H1 (cell line): ENCODE measurements around the gene FHOD1. TPM values are rescaled to one million over a fixed set of nuclear protein-coding genes. Genes with fewer than 3 reads are reported as not detected.

Experiments used
- CTCF ChIA-PET: fragments of 300-600 bp; sonication (Branson Sonifier 250); formaldehyde crosslinking; loops from one replicate; lab custom pipeline; 2021; ENCODE audit not compliant: partially characterized antibody; lab: Charles Lee
- POLR2A ChIA-PET: fragments of 300-600 bp; sonication (Branson Sonifier 250); formaldehyde crosslinking; loops from one replicate; lab custom pipeline; 2021; ENCODE audit warnings: inconsistent platforms; ENCODE audit not compliant: partially characterized antibody; lab: Charles Lee
- DNase-seq, 2 experiments: peaks; one replicate each; pipeline versions ENCODE4 v3.0.0 to v3.0.0-alpha.2; 2010 to 2022; ENCODE audit warnings: low spot score in 2 of 2, low read depth in 1 of 2, mixed read lengths in 1 of 2
- FAIRE-seq: peaks from 2 replicates; lab custom pipeline; 2011; peaks lifted over from hg19 to GRCh38; lab: Jason Lieb, UNC
- H2AFZ ChIP-seq: 2 replicates; pipeline ENCODE4 v1.8.1; 2012; ENCODE audit warnings: low read length, inconsistent platforms
- H2AK5ac ChIP-seq: 2 replicates; pipeline ENCODE4 v1.6.1; 2013; ENCODE audit warnings: low read depth, low read length
- H2BK120ac ChIP-seq: replicated peaks from 2 replicates; pipeline ENCODE3; 2013; ENCODE audit warnings: low read depth, low read length, inconsistent platforms
- H2BK12ac ChIP-seq: 2 replicates; pipeline ENCODE4 v1.6.1; 2013; ENCODE audit warnings: low read depth, low read length
- H2BK15ac ChIP-seq: 2 replicates; pipeline ENCODE4 v1.6.1; 2013; ENCODE audit warnings: low read length
- H2BK20ac ChIP-seq: 2 replicates; pipeline ENCODE4 v1.6.1; 2013; ENCODE audit warnings: low read length
- H2BK5ac ChIP-seq: 2 replicates; pipeline ENCODE4 v1.6.1; 2013; ENCODE audit warnings: low read depth, low read length
- H3K14ac ChIP-seq: 2 replicates; pipeline ENCODE4 v1.6.1; 2013; ENCODE audit warnings: inconsistent platforms; ENCODE audit not compliant: insufficient read length
- H3K18ac ChIP-seq: 2 replicates; pipeline ENCODE4 v1.6.1; 2013; ENCODE audit warnings: low read length; ENCODE audit errors: extremely low read depth
- H3K23ac ChIP-seq: 2 replicates; pipeline ENCODE4 v1.6.1; 2013; ENCODE audit warnings: inconsistent platforms; ENCODE audit not compliant: insufficient read length
- H3K23me2 ChIP-seq: 2 replicates; pipeline ENCODE4 v1.6.1; 2013; ENCODE audit warnings: low read depth, low read length
- H3K27ac ChIP-seq: 2 replicates; pipeline ENCODE4 v1.6.1; 2011; ENCODE audit warnings: low read depth, low read length, inconsistent platforms
- H3K27me3 ChIP-seq, 4 experiments: replicated peaks in 1 of 4; 1 replicate in 1 of 4; 2 replicates in 3 of 4; pipeline versions ENCODE4 v1.6.1 to v1.8.1; 2011 to 2013; ENCODE audit warnings: low read length in 3 of 4, mild to moderate bottlenecking in 3 of 4, inconsistent platforms in 2 of 4, mixed read lengths in 2 of 4, moderate library complexity in 1 of 4; ENCODE audit not compliant: control insufficient read depth in 3 of 4, insufficient read depth in 3 of 4; ENCODE audit errors: extremely low read depth in 1 of 4
- H3K36me3 ChIP-seq, 4 experiments: 2 replicates each; pipeline versions ENCODE4 v1.6.1 to v1.8.1; 2011 to 2013; ENCODE audit warnings: mild to moderate bottlenecking in 4 of 4, low read length in 3 of 4, moderate library complexity in 2 of 4, control low read depth in 1 of 4, inconsistent platforms in 1 of 4; ENCODE audit not compliant: insufficient read depth in 4 of 4, control insufficient read depth in 2 of 4
- H3K4ac ChIP-seq: replicated peaks from 2 replicates; pipeline ENCODE3; 2013; ENCODE audit warnings: low read length, low read depth, mixed read lengths, inconsistent platforms; ENCODE audit not compliant: insufficient read length
- H3K4me1 ChIP-seq, 4 experiments: replicated peaks in 1 of 4; 1 replicate in 1 of 4; 2 replicates in 3 of 4; pipeline versions ENCODE4 v1.6.1 to v1.8.1; 2011 to 2013; ENCODE audit warnings: low read length in 3 of 4, inconsistent platforms in 2 of 4, mixed read lengths in 1 of 4; ENCODE audit not compliant: insufficient read depth in 4 of 4, control insufficient read depth in 3 of 4
- H3K4me2 ChIP-seq, 2 experiments: 2 replicates each; pipeline versions ENCODE4 v1.6.1 to v1.8.1; 2011 to 2013; ENCODE audit warnings: low read depth in 2 of 2, low read length in 2 of 2, control low read depth in 1 of 2, inconsistent platforms in 1 of 2, mild to moderate bottlenecking in 1 of 2; ENCODE audit not compliant: insufficient read depth in 1 of 2
- H3K4me3 ChIP-seq, 4 experiments: fragments of 200-600, 300-600 bp in 1 of 4; sonication (generic), shearing (Covaris generic), sonication (Bioruptor Twin) in 1 of 4; 2 replicates each; pipeline versions ENCODE4 v1.5.1 to v1.8.1; 2011 to 2016; ENCODE audit warnings: low read length in 4 of 4, low read depth in 3 of 4, control low read depth in 2 of 4, inconsistent platforms in 2 of 4, mild to moderate bottlenecking in 2 of 4, mixed read lengths in 1 of 4, moderate library complexity in 1 of 4; ENCODE audit not compliant: insufficient read depth in 2 of 4; ENCODE audit errors: extremely low read depth in 1 of 4
- H3K56ac ChIP-seq: replicated peaks from 2 replicates; pipeline ENCODE3; 2013; ENCODE audit warnings: low read depth, mild to moderate bottlenecking, mixed read lengths, low read length, inconsistent platforms; ENCODE audit not compliant: insufficient read length
- H3K79me1 ChIP-seq: 2 replicates; pipeline ENCODE4 v1.6.1; 2013; ENCODE audit warnings: low read depth, low read length, control low read depth
- H3K79me2 ChIP-seq, 2 experiments: 2 replicates each; pipeline versions ENCODE4 v1.6.1 to v1.8.1; 2012 to 2013; ENCODE audit warnings: low read length in 2 of 2, mild to moderate bottlenecking in 2 of 2, inconsistent platforms in 1 of 2; ENCODE audit not compliant: insufficient read depth in 2 of 2, control insufficient read depth in 1 of 2
- H3K9ac ChIP-seq, 4 experiments: replicated peaks in 1 of 4; 1 replicate in 1 of 4; 2 replicates in 3 of 4; pipeline versions ENCODE4 v1.6.1 to v1.8.1; 2011 to 2013; ENCODE audit warnings: low read depth in 3 of 4, low read length in 3 of 4, control low read depth in 2 of 4, mild to moderate bottlenecking in 2 of 4, moderate library complexity in 2 of 4, inconsistent platforms in 1 of 4; ENCODE audit errors: extremely low read depth in 1 of 4
- H3K9me3 ChIP-seq, 2 experiments: 2 replicates each; pipeline versions ENCODE4 v1.6.1 to v1.8.1; 2012 to 2013; ENCODE audit warnings: mild to moderate bottlenecking in 2 of 2, moderate library complexity in 2 of 2, control low read depth in 1 of 2, inconsistent platforms in 1 of 2, low read depth in 1 of 2, low read length in 1 of 2, mixed read lengths in 1 of 2; ENCODE audit not compliant: insufficient read depth in 2 of 2
- H4K20me1 ChIP-seq, 2 experiments: replicated peaks in 1 of 2; 2 replicates each; pipeline versions ENCODE3 to v1.8.1; 2011 to 2013; ENCODE audit warnings: inconsistent platforms in 2 of 2, low read length in 2 of 2, mild to moderate bottlenecking in 1 of 2; ENCODE audit not compliant: insufficient read depth in 2 of 2, control insufficient read depth in 1 of 2
- H4K5ac ChIP-seq: 2 replicates; pipeline ENCODE4 v1.6.1; 2013; ENCODE audit warnings: low read length, low read depth, mixed read lengths, inconsistent platforms; ENCODE audit not compliant: insufficient read length
- H4K8ac ChIP-seq: 2 replicates; pipeline ENCODE4 v1.8.0; 2013; ENCODE audit warnings: mild to moderate bottlenecking, moderate library complexity, low read length, inconsistent platforms; ENCODE audit not compliant: insufficient read depth; ENCODE audit errors: extremely low read depth
- H4K91ac ChIP-seq: replicated peaks from 2 replicates; pipeline ENCODE3; 2013; ENCODE audit warnings: low read length, mixed read lengths, inconsistent platforms; ENCODE audit not compliant: insufficient read length
- ATF2 ChIP-seq: IDR thresholded peaks from 2 replicates; pipeline ENCODE4 v1.6.1; 2012; ENCODE audit warnings: low read length, inconsistent platforms
- BACH1 ChIP-seq: IDR thresholded peaks from 2 replicates; pipeline ENCODE4 v1.6.1; 2012; ENCODE audit warnings: low read length, improper control_type of control experiment
- BRCA1 ChIP-seq: IDR thresholded peaks from 2 replicates; pipeline ENCODE4 v1.6.1; 2012; ENCODE audit warnings: low read depth, low read length, improper control_type of control experiment
- CBX5 ChIP-seq: fragments of 300-800, 300-1000 bp; sonication (generic); IDR thresholded peaks from 2 replicates; pipeline ENCODE4 v1.7.1; 2016; ENCODE audit warnings: antibody characterized with exemption, low read length, low read depth
- CBX8 ChIP-seq: fragments of 300-800, 300-1000 bp; sonication (generic); IDR thresholded peaks from 2 replicates; pipeline ENCODE4 v1.7.1; 2016; ENCODE audit warnings: low read depth, low read length, borderline replicate concordance
- GABPA ChIP-seq: IDR thresholded peaks from 2 replicates; pipeline ENCODE4 v1.6.1; 2011; ENCODE audit warnings: mild to moderate bottlenecking, low read length, moderate library complexity, borderline replicate concordance; ENCODE audit not compliant: insufficient read depth
- KDM5A ChIP-seq: fragments of 200-600 bp; IDR thresholded peaks from 2 replicates; pipeline ENCODE4 v1.7.1; 2012; ENCODE audit warnings: mild to moderate bottlenecking, low read length, inconsistent platforms, mixed read lengths
- RAD21 ChIP-seq, 2 experiments: IDR thresholded peaks in 1 of 2; conservative IDR thresholded peaks in 1 of 2; 2 replicates each; pipeline ENCODE4 v1.6.1; 2011; ENCODE audit warnings: low read depth in 2 of 2, low read length in 2 of 2, improper control_type of control experiment in 1 of 2, inconsistent platforms in 1 of 2, mild to moderate bottlenecking in 1 of 2, moderate library complexity in 1 of 2
- TCF12 ChIP-seq: IDR thresholded peaks from 2 replicates; pipeline ENCODE4 v1.6.1; 2011; ENCODE audit warnings: low read depth, mild to moderate bottlenecking, low read length
- USF2 ChIP-seq: IDR thresholded peaks from 2 replicates; pipeline ENCODE4 v1.6.1; 2011; ENCODE audit warnings: low read length, improper control_type of control experiment
- WGBS, 2 experiments: shearing (Covaris generic) in 1 of 2; methylation state at CpG; one replicate each; pipeline versions ENCODE4 v1.1.6 to v1.1.7; 2013 to 2015; ENCODE audit warnings: low lambda C conversion rate in 2 of 2, mixed read lengths in 2 of 2, inconsistent platforms in 1 of 2, low coverage in 1 of 2, missing lambda C conversion rate in 1 of 2; ENCODE audit not compliant: insufficient replicate concordance in 2 of 2, insufficient coverage in 1 of 2, insufficient read length in 1 of 2; ENCODE audit errors: extremely low coverage in 1 of 2, missing lambda C conversion rate in 1 of 2; 5-methylcytosine and 5-hydroxymethylcytosine counted together
- polyA plus RNA-seq, 7 experiments: library from polyadenylated mRNA; depleted of rRNA in 3 of 7; stranded (reverse) in 5 of 7; unstranded in 2 of 7; fragments of >200 nt in 5 of 7; fragments of 200-250 nt in 2 of 7; gene quantifications; 1 replicate in 5 of 7; 2 replicates in 1 of 7; 4 replicates in 1 of 7; pipeline versions ENCODE4 v1.2.1 to v1.2.3, GENCODE V29; 2011 to 2013; ENCODE audit warnings: missing spikeins in 2 of 7, mixed read lengths in 2 of 7
- total RNA-seq: library from RNA; stranded (reverse); fragmentation: NEBNext Ultra II Directional; extraction: Animal tissue kit (Norgen Biotek cat#: 25700); gene quantifications from 2 replicates; pipeline ENCODE4 v1.2.1, GENCODE V29; 2021

The FHOD1 gene
- total and polyA plus RNA-seq, 2 of the 8 experiments (the other 6 are each of a cell fraction or from before 2014, with no cell fraction given): 31.3 to 60.7 TPM

DNA sequence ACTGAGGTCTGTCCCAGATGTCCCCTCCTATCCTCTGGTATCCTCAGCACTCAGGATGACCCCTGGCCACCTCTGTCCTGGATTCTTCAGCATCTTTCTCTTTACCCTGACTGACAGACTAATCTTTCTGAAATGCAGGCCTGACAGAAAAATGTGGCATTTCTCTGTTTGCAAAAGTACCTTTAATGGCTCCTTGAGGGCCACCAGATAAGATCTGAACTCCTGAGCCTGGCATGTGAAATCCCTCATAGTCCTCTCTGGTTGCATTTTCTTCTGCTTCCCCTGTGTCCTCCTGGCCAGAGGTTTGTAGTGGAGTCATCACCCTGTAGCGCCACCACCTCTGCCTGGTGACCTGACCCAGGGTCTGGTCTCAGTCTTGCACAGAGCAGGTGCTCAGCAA is 50.4 kb downstream of the FHOD1 start:
- Histone ChIP-seq H3K4me1 (peaks cover 0 to 17% (median 10%) of the 10 kb centered on the region in 4 experiments; a peak in 5 of 7 replicates), H2BK20ac (no peak overlapping the region), H4K91ac (no peak overlapping the region), H3K79me1 (peaks cover 10% of the 10 kb centered on the region), H3K14ac (no peak overlapping the region), H2BK120ac (no peak overlapping the region), H4K8ac (no peak overlapping the region), H2AK5ac (no peak overlapping the region), H4K5ac (no peak overlapping the region), H3K9ac (no peak overlapping the region), H3K56ac (no peak overlapping the region), H3K23ac (no peak overlapping the region), H2BK12ac (no peak overlapping the region), H3K27me3 (no peaks in the 10 kb centered on the region), H3K4me2 (no peak overlapping the region), H3K79me2 (peaks cover 8 to 17% of the 10 kb centered on the region in 2 experiments), H3K36me3 (peaks cover 18 to 44% (median 34%) of the 10 kb centered on the region in 4 experiments), H3K27ac (no peak overlapping the region), H4K20me1 (peaks cover 5 to 29% of the 10 kb centered on the region in 2 experiments), H2AFZ (no peak overlapping the region), H2BK15ac (no peak overlapping the region), H3K9me3 (no peaks in the 10 kb centered on the region), H3K4me3 (no peak overlapping the region), H3K23me2 (peaks cover 13% of the 10 kb centered on the region), H3K18ac (no peak overlapping the region), H3K4ac (no peak overlapping the region), H2BK5ac (no peak overlapping the region)
- DNase-seq (no peak), FAIRE-seq (no peak)
- ChIA-PET POLR2A (interaction anchor here (2.2 kb wide), 2 partner anchors 26 to 38 kb away, joined by 5 to 7 read pairs; partner anchors contain the start of gene NOL3), CTCF (interaction anchor here (0.6 to 8.7 kb wide), 12 partner anchors 10 to 88 kb away, joined by 3 to 111 read pairs (median 7); partner anchors contain the start of genes EXOC3L1, MATCAP1, NOL3 and TMEM208)
- WGBS, 2 experiments: 90% methylated on average over 1 of the region's 1 CpG; no CpG with 5 or more reads in 1 of the 2 experiments
- TF ChIP-seq ATF2 (no peak), CBX5 (no peak), BRCA1 (no peak), RAD21 (IDR thresholded peaks at IDR 0.05 in 1 of 2, conservative IDR thresholded peaks at IDR 0.05 in 1 of 2; ENCODE audit: low read depth in 2 of 2, low read length in 2 of 2) (no peak), CBX8 (no peak), KDM5A (no peak), BACH1 (no peak), USF2 (no peak), TCF12 (no peak), GABPA (no peak)
